Measurements from ENCODE around the gene SLCO4A1. TPM values are rescaled to one million over a fixed set of nuclear protein-coding genes. Genes with fewer than 3 reads are reported as not detected.
"Not testable (repeated sequence)": the region's sequence is repeated elsewhere in the genome, so short reads cannot be mapped to it uniquely, and the experiment has no call there.

Gene SLCO4A1
- total and polyA plus RNA-seq, 5 donors from 2014 or later: 1.8 to 7.4 (median 2.8) TPM

DNA sequence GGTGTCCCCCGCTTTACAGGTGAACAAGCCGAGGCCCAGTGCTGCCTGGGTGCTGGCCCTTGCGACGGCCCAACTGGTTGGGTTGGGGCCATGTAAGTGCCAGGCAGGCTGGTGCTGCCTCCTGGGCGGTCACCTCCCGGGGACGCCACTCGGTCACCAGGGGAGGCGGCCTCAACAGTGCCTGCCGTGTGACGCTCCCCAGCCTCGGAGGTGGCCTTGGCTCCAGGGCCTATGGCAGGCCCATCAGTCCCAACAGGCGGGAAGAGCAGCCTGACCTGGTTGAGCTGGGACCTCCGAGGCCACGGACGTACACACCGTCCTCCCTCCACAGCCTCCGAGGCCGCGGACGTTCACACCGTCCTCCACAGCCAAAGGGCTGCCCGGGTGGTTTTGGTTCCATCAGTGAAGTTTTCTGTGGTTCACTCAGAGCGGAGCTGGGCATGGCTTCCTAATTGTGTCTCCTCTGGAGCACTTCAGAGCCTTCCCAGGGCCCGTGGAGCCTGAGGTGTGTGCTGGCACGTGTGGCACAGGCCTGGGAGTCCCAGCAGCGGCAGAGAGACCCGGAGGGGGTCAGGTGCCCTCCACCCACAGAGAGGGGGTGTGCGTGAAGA is 19.3 kb upstream of the SLCO4A1 start:
- H3K27ac ChIP-seq (ENCODE audit: insufficient read depth, low read length, poor library complexity, severe bottlenecking): peak overlapping the region; percentile 70
- H3K4me3 ChIP-seq (ENCODE audit: low read depth, low read length): peak overlapping the region; percentile 57
- Mint-ChIP-seq H3K4me1 (peaks cover 0 to 33% (median 16%) of the 10 kb centered on the region in 4 donors), H3K27ac (peak overlapping the region; percentile 56 to 93 (median 86)), H3K36me3 (no peaks in the 10 kb centered on the region), H3K27me3 (no peaks in the 10 kb centered on the region), H3K9me3 (no peaks in the 10 kb centered on the region), H3K4me3 (peak overlapping the region in 3 of 4 donors; percentile 69 to 84 (median 73))
- no peaks in the 10 kb centered on the region for H3K9me3 ChIP-seq (ENCODE audit: control insufficient read depth in 2 of 2, low read length in 2 of 2)
- ATAC-seq (ENCODE audit: low read depth in 2 of 2): peak in 1 of 2 donors; percentile 1
- H3K36me3 ChIP-seq (ENCODE audit: control insufficient read depth, insufficient read depth, low read length): no peaks in the 10 kb centered on the region
- H3K27me3 ChIP-seq (ENCODE audit: control insufficient read depth, insufficient read depth, low read length): no peaks in the 10 kb centered on the region
- peaks cover 30% of the 10 kb centered on the region for H3K4me1 ChIP-seq (ENCODE audit: control insufficient read depth, insufficient read depth, low read length, poor library complexity, severe bottlenecking)
- DNase-seq: no peak

DNA sequence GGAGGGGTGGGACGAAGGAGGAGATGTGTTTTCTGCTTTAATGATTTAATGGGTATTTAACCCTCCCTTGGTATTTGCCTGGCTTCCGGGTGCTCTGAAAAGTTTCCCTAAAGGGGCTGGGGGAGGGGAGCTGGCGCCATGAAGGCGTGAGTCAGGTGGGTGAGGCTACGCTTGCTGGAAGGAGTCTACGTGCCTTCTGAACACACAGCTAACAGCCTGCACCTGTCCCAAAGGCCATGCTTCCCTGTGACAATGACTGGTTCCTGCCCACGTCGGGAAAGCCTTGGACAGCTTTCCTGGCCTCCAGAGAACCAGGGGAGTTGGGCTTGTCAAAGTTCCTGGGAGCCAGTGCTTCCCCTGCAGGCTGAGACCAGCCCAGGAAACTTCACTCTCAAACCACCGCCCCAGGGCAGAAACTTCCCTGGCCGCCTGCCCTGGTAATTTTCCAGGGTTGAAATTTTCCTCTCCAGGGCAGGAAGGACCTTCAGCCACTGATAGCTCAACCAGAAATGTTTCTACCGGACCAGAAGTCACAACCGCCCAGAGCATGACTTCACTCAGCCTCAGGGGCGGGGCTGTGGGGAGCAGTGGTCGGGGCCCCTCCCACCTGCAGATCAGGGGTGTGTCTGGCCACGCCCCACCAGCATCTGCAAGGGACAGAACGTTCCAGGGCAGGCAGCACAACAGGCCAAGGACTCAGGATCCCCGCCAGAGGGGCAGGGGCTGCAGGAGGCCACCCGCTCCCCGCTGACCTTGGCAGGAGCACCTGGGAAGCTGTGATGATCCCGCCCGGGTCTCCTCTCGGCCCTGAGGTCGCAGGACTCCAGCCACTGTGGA is 18.6 kb upstream of the SLCO4A1 start:
- Mint-ChIP-seq H3K36me3 (no peaks in the 10 kb centered on the region), H3K27ac (peak overlapping the region; percentile 74 to 93 (median 86)), H3K4me3 (peak overlapping the region; percentile 52 to 84 (median 71)), H3K9me3 (peaks cover 0 to 2% (median 0%) of the 10 kb centered on the region in 7 donors), H3K27me3 (no peaks in the 10 kb centered on the region), H3K4me1 (peaks cover 0 to 25% (median 14%) of the 10 kb centered on the region in 4 donors)
- H3K36me3 ChIP-seq (ENCODE audit: control insufficient read depth, insufficient read depth, low read length): no peaks in the 10 kb centered on the region
- H3K9me3 ChIP-seq (ENCODE audit: control insufficient read depth in 2 of 2, low read length in 2 of 2): no peaks in the 10 kb centered on the region
- H3K4me3 ChIP-seq (ENCODE audit: low read depth, low read length): peak overlapping the region; percentile 57
- no peaks in the 10 kb centered on the region for H3K27me3 ChIP-seq (ENCODE audit: control insufficient read depth, insufficient read depth, low read length)
- peaks cover 23% of the 10 kb centered on the region for H3K4me1 ChIP-seq (ENCODE audit: control insufficient read depth, insufficient read depth, low read length, poor library complexity, severe bottlenecking)
- ATAC-seq (ENCODE audit: low read depth in 2 of 2) (peak; percentile 87 to 89), DNase-seq (peak; percentile 69 to 94 (median 77))
- H3K27ac ChIP-seq (ENCODE audit: insufficient read depth, low read length, poor library complexity, severe bottlenecking): peak overlapping the region; percentile 70

DNA sequence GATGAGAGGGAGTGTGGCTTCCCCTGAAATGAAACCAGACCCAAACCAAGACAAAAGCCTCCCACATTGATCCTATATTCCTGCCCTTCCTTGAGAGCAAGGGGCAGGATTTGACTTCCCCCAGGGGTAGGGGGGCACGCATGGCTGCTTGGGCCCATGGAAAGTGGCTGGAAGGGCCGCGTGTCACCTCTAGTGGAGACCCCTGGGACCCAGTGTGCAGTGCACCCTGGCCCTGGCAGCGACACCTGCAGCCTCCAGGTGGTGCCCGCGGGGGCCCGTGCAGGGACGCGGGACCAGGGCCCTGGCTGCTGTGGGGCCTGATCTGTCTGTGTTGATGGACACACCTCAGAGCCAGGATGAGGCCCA is 18.0 kb upstream of the SLCO4A1 start:
- H3K4me3 ChIP-seq (ENCODE audit: low read depth, low read length): no peak overlapping the region
- Mint-ChIP-seq H3K9me3 (peaks cover 0 to 2% (median 0%) of the 10 kb centered on the region in 7 donors), H3K4me3 (no peak overlapping the region), H3K4me1 (peaks cover 0 to 19% (median 12%) of the 10 kb centered on the region in 4 donors), H3K27me3 (no peaks in the 10 kb centered on the region), H3K36me3 (no peaks in the 10 kb centered on the region), H3K27ac (no peak overlapping the region)
- DNase-seq: no peak
- peak overlapping the region; percentile 70 for H3K27ac ChIP-seq (ENCODE audit: insufficient read depth, low read length, poor library complexity, severe bottlenecking)
- peak in 1 of 2 donors; percentile 13 for ATAC-seq (ENCODE audit: low read depth in 2 of 2)
- peaks cover 21% of the 10 kb centered on the region for H3K4me1 ChIP-seq (ENCODE audit: control insufficient read depth, insufficient read depth, low read length, poor library complexity, severe bottlenecking)
- H3K36me3 ChIP-seq (ENCODE audit: control insufficient read depth, insufficient read depth, low read length): no peaks in the 10 kb centered on the region
- H3K9me3 ChIP-seq (ENCODE audit: control insufficient read depth in 2 of 2, low read length in 2 of 2): no peaks in the 10 kb centered on the region
- no peaks in the 10 kb centered on the region for H3K27me3 ChIP-seq (ENCODE audit: control insufficient read depth, insufficient read depth, low read length)

GRCh38 chr20:62624719-62625453 is 17.4 kb upstream of the SLCO4A1 start:
- no peaks in the 10 kb centered on the region for H3K36me3 ChIP-seq (ENCODE audit: control insufficient read depth, insufficient read depth, low read length)
- no peak overlapping the region for H3K27ac ChIP-seq (ENCODE audit: insufficient read depth, low read length, poor library complexity, severe bottlenecking)
- Mint-ChIP-seq H3K4me1 (peaks cover 0 to 18% (median 11%) of the 10 kb centered on the region in 4 donors), H3K27me3 (no peaks in the 10 kb centered on the region), H3K36me3 (no peaks in the 10 kb centered on the region), H3K27ac (peak overlapping the region in 2 of 3 donors; percentile 25 to 66), H3K4me3 (no peak overlapping the region), H3K9me3 (peaks cover 0 to 2% (median 0%) of the 10 kb centered on the region in 7 donors)
- DNase-seq (no peak), ATAC-seq (ENCODE audit: low read depth in 2 of 2) (no peak)
- H3K9me3 ChIP-seq (ENCODE audit: control insufficient read depth in 2 of 2, low read length in 2 of 2): no peaks in the 10 kb centered on the region
- H3K4me1 ChIP-seq (ENCODE audit: control insufficient read depth, insufficient read depth, low read length, poor library complexity, severe bottlenecking): peaks cover 21% of the 10 kb centered on the region
- no peaks in the 10 kb centered on the region for H3K27me3 ChIP-seq (ENCODE audit: control insufficient read depth, insufficient read depth, low read length)
- H3K4me3 ChIP-seq (ENCODE audit: low read depth, low read length): no peak overlapping the region

- H3K27me3 Mint-ChIP-seq: no peaks in the 10 kb centered on the region
- DNase-seq (no peak), ATAC-seq (ENCODE audit: low read depth in 2 of 2) (no peak)
- no peaks in the 10 kb centered on the region for H3K27me3 ChIP-seq (ENCODE audit: control insufficient read depth, insufficient read depth, low read length)
- peaks cover 0 to 2% (median 0%) of the 10 kb centered on the region in 7 donors for H3K9me3 Mint-ChIP-seq
- H3K4me1 ChIP-seq (ENCODE audit: control insufficient read depth, insufficient read depth, low read length, poor library complexity, severe bottlenecking): peaks cover 21% of the 10 kb centered on the region
- H3K27ac Mint-ChIP-seq: no peak overlapping the region
- H3K4me1 Mint-ChIP-seq: peaks cover 0 to 17% (median 10%) of the 10 kb centered on the region in 4 donors
- no peak overlapping the region for H3K4me3 Mint-ChIP-seq
- no peaks in the 10 kb centered on the region for H3K36me3 Mint-ChIP-seq
- no peak overlapping the region for H3K27ac ChIP-seq (ENCODE audit: insufficient read depth, low read length, poor library complexity, severe bottlenecking)
- no peak overlapping the region for H3K4me3 ChIP-seq (ENCODE audit: low read depth, low read length)
- H3K36me3 ChIP-seq (ENCODE audit: control insufficient read depth, insufficient read depth, low read length): no peaks in the 10 kb centered on the region
- no peaks in the 10 kb centered on the region for H3K9me3 ChIP-seq (ENCODE audit: control insufficient read depth in 2 of 2, low read length in 2 of 2)
Measured at GRCh38 chr20:62625516-62625915, 16.8 kb upstream of the SLCO4A1 start.

GRCh38 chr20:62625921-62626547 is 16.3 kb upstream of the SLCO4A1 start:
- DNase-seq (no peak), ATAC-seq (ENCODE audit: low read depth in 2 of 2) (no peak)
- Mint-ChIP-seq H3K9me3 (peaks cover 0 to 2% (median 0%) of the 10 kb centered on the region in 7 donors), H3K36me3 (no peaks in the 10 kb centered on the region), H3K27me3 (no peaks in the 10 kb centered on the region), H3K4me1 (peaks cover 0 to 17% (median 10%) of the 10 kb centered on the region in 4 donors), H3K4me3 (no peak overlapping the region), H3K27ac (no peak overlapping the region)
- Histone ChIP-seq H3K27me3 (ENCODE audit: control insufficient read depth, insufficient read depth, low read length) (no peaks in the 10 kb centered on the region), H3K9me3 (ENCODE audit: control insufficient read depth in 2 of 2, low read length in 2 of 2) (no peaks in the 10 kb centered on the region), H3K27ac (ENCODE audit: insufficient read depth, low read length, poor library complexity, severe bottlenecking) (no peak overlapping the region), H3K36me3 (ENCODE audit: control insufficient read depth, insufficient read depth, low read length) (no peaks in the 10 kb centered on the region), H3K4me1 (ENCODE audit: control insufficient read depth, insufficient read depth, low read length, poor library complexity, severe bottlenecking) (peaks cover 21% of the 10 kb centered on the region), H3K4me3 (ENCODE audit: low read depth, low read length) (no peak overlapping the region)

DNA sequence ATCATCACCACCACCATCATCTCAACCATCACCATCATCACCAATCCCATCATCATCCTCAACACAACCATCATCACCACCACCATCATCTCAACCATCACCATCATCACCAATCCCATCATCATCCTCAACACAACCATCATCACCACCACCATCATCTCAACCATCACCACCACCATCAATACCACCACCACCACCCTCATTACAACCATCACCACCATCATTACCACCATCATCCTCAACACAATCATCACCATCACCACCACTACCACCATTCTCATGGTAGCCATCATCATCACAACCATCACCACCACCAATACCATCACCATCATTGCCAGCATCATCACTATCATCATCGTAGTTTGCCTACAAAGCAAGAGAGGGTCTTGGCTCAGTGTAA is 14.9 kb upstream of the SLCO4A1 start:
- H3K27me3 Mint-ChIP-seq; H3K4me3 Mint-ChIP-seq; H3K9me3 Mint-ChIP-seq; H3K4me3 ChIP-seq (ENCODE audit: low read depth, low read length); H3K9me3 ChIP-seq (ENCODE audit: control insufficient read depth in 2 of 2, low read length in 2 of 2); H3K27me3 ChIP-seq (ENCODE audit: control insufficient read depth, insufficient read depth, low read length); H3K36me3 ChIP-seq (ENCODE audit: control insufficient read depth, insufficient read depth, low read length); H3K27ac ChIP-seq (ENCODE audit: insufficient read depth, low read length, poor library complexity, severe bottlenecking); ATAC-seq (ENCODE audit: low read depth in 2 of 2); DNase-seq; H3K27ac Mint-ChIP-seq; H3K36me3 Mint-ChIP-seq: not testable (repeated sequence)
- H3K4me1 Mint-ChIP-seq: peaks cover 0 to 14% (median 8%) of the 10 kb centered on the region in 4 donors
- H3K4me1 ChIP-seq (ENCODE audit: control insufficient read depth, insufficient read depth, low read length, poor library complexity, severe bottlenecking): peaks cover 21% of the 10 kb centered on the region

Data from CD4-positive, CD25-positive, alpha-beta regulatory T cell (primary cell).